SK-N-SH (cell line): ENCODE results near the gene HOXB6.

ENCODE experiments used
- CTCF ChIP-seq: fragments of 200-600 bp; sonication (generic); IDR thresholded peaks from 2 replicates; pipeline ENCODE4 v1.6.1; 2017; ENCODE audit warnings: antibody characterized with exemption, mild to moderate bottlenecking, moderate library complexity
- EP300 ChIP-seq, 2 experiments: IDR thresholded peaks; 2 replicates each; pipeline versions ENCODE4 v1.4.0 to v1.6.1; 2012; ENCODE audit warnings: borderline replicate concordance in 1 of 2, low read depth in 1 of 2, low read length in 1 of 2
- NFIC ChIP-seq: IDR thresholded peaks from 2 replicates; pipeline ENCODE4 v1.4.0; 2012; ENCODE audit warnings: borderline replicate concordance
- SIN3A ChIP-seq: IDR thresholded peaks from 2 replicates; pipeline ENCODE4 v1.6.1; 2012; ENCODE audit warnings: low read depth, mild to moderate bottlenecking, low read length, moderate library complexity, borderline replicate concordance
- YY1 ChIP-seq: IDR thresholded peaks from 2 replicates; pipeline ENCODE4 v1.4.0; 2012; ENCODE audit warnings: low read depth, mild to moderate bottlenecking

GRCh38 chr17:48644159-48644558 lies 39.4 kb upstream of the HOXB6 start:
- TF ChIP-seq CTCF: no peak
- no peak for TF ChIP-seq YY1
- TF ChIP-seq NFIC: no peak
- no peak for TF ChIP-seq EP300 (IDR thresholded peaks at IDR 0.05; ENCODE audit: borderline replicate concordance in 1 of 2, low read depth in 1 of 2, low read length in 1 of 2)
- TF ChIP-seq SIN3A: no peak
